Activated CD4-positive, alpha-beta T cell treated with anti-CD3 and anti-CD28 coated beads for 24 hours (primary cell): ENCODE data around the gene GULP1.
"Not testable (repeated sequence)": the region's sequence is repeated elsewhere in the genome, so short reads cannot be mapped to it uniquely, and the experiment has no call there.

Source experiments
- DNase-seq, 2 donors: peaks; one replicate each; pipeline ENCODE4 v3.0.0-alpha.2; 2020; ENCODE audit warnings: low read depth in 2 of 2

GULP1 gene

DNA sequence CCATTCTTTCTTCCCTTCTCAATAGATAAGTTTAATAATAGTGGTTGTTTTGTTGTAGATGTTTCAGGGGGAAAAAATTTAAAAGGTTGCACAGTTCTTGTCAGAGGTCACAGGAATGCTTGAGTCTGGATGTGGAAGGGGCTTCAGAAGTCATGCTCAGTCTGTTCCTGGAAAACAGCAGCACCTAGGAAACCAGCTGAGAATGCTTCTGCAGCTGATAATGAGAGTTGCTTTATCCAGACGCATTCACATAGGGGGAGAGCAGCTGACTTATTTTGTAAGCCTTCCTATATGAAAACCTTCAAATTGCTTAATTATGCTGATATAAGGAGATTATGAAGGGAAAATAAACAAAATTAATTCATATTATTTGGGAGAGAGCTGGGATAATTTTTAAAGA, 235.5 kb downstream of the GULP1 start:
- no peak for DNase-seq

DNA sequence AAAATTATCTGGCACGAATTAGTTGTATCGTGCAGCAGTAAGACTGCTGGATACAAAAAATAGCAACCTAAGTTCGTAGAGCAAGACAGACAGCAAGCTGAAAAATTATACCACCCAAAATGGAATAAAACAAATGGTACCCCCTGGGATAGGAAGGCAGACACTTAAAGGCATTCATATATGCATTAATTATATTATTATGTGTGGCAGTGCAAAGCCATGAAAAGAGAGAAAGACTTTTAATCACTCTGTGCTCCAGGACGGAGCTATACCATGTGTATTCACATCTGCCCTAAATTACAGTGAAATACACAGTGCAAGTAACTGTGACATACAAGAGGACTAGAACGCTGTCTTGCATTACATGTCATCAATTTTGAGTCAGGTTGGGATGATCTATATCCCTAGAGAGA, 235.9 kb downstream of the GULP1 start:
- no peak for DNase-seq

GRCh38 chr2:188529710-188530109, 238.0 kb downstream of the GULP1 start:
- no peak for DNase-seq

- DNase-seq = no peak
Observed at GRCh38 chr2:188534875-188535274, 243.2 kb downstream of the GULP1 start.

DNA sequence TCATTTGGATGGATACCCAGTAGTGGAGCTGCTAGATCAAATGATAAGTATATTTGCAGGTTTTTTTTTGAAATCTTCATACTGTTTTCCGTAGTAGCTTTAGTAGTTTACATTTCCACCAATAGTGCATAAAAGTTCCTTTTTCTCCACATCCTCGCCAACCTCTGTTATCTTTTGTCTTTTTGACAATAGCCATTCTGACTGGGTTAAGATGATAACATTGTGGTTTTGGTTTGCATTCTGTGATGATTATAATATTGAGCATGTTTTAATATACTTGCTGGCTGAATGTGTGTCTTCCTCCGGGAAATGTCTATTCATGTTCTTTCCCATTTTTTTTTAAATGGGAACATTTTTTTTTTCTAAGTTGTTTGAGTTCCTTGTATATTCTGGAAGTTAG, 260.0 kb downstream of the GULP1 start:
- DNase-seq = no peak

- DNase-seq = no peak
Observed at GRCh38 chr2:188557081-188557480, 265.4 kb downstream of the GULP1 start.

DNA sequence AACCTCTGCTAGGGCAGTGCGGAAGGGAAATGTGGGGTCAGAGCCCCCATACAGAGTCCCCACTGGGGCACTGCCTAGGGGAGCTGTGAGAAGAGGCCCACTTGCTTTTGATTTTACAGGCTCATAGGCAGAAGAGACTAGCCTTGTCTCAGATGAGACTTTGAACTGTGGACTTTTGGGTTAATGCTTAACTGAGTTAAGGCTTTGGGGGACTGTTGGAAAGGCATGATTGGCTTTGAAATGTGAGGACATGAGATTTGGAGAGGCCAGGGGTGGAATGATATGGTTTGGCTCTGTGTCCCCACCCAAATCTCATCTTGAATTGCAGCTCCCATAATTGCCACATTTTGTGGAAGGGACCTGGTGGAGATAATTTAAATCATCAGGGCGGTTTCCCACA, 267.8 kb downstream of the GULP1 start:
- DNase-seq = not testable (repeated sequence)

DNA sequence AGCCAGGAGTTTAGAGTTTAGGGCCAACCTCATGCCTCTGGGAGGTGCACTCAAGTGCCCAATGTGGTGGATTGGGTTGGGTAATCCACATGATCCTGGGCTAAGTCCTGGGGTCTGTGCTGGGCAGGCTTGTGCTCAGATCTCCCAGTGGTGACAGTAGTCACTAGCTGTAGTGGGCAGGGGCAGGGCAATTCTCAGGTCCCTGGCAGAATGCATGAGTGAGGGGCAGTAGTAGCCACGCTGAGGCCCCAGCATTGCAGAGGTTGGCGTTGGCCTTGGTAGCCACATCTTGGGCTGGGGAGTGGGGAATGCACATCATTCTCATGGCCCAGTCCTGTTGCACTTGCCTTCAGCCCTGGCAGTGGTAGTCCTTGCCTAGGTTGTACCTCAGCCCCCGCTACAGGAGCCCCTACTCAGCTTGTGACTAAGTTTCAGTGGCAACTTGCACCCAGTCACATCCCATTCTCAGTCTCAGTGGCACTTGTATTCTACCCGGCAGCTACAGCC, 269.9 kb downstream of the GULP1 start:
- DNase-seq = no peak

GRCh38 chr2:188569431-188570165, 277.9 kb downstream of the GULP1 start:
- DNase-seq = no peak

GRCh38 chr2:188570370-188570769, 278.7 kb downstream of the GULP1 start:
- DNase-seq = no peak

GRCh38 chr2:188571543-188572303, 280.0 kb downstream of the GULP1 start:
- no peak for DNase-seq

- no peak for DNase-seq
Observed at GRCh38 chr2:188572592-188572991, 280.9 kb downstream of the GULP1 start.

- no peak for DNase-seq
Observed at GRCh38 chr2:188573453-188573852, 281.8 kb downstream of the GULP1 start.

GRCh38 chr2:188576006-188576405, 284.3 kb downstream of the GULP1 start:
- DNase-seq = no peak

DNA sequence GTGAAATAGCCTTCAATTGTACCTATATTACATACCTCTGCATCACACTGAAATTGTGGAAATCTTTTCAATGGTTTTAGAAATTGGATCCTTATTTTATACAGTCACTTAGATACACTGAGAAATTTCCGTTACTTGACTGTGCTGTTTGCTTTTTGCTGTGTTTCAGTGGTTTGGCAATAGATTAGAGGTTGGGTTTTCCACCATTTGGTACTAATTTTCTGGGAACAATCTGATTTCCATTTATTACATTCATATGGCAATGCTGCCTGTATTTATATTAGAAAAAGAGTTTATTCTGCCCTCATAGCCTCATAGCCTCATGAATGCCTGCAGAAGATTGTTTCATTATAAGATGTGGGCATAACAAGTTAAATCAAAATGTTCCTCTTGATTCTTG, 285.0 kb downstream of the GULP1 start:
- DNase-seq = no peak

- DNase-seq = no peak
Observed at GRCh38 chr2:188577231-188577630, 285.6 kb downstream of the GULP1 start.

DNA sequence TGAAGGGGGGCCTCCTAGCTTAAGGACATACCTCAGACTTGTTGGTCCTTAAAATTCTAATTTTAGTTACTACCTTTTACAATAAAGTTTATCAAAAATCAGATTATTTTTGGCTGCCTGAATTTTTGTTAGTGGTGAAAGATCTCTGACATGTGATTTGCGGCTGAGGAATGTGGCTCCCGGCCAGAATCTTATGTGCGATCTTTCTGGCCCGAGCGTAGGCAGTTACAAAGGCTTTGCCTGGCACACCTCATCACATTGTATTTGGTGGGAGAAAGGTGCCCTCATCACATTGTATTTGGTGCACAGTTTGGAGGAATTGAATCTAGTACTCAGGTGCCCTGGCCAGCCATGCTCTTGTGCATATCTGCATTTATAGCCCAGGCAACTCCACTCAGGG, 289.1 kb downstream of the GULP1 start:
- DNase-seq = no peak

- no peak for DNase-seq
Observed at GRCh38 chr2:188582211-188582610, 290.5 kb downstream of the GULP1 start.

- no peak for DNase-seq
Observed at GRCh38 chr2:188588235-188588634, 296.6 kb downstream of the GULP1 start.

GRCh38 chr2:188596054-188596453, 304.4 kb downstream of the GULP1 start:
- no peak for DNase-seq

DNA sequence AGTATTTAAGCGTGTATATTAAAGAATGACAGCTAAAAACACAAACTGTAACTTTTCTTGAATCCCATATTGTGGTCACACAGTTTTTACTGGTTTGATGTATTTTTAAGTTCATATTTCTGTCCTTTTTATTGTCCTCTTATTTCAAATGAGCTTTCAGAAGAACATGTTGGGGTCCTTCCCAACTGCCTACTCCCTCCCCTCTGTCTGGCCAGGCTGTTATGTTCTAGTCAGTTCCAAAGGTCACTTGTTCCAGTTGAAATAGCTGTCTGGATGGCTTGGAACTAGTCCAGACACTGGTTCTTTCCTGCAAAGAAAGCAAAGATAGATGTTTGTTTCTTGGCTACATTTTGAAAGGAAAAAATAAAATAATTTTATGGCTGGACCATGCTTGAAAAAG, 306.9 kb downstream of the GULP1 start:
- no peak for DNase-seq

- no peak for DNase-seq
Observed at GRCh38 chr2:188599140-188599539, 307.5 kb downstream of the GULP1 start.

GRCh38 chr2:188600536-188601210, 309.0 kb downstream of the GULP1 start:
- DNase-seq = no peak
